GM12864 (cell line): ENCODE measurements around the gene SMOC2.

Source experiments
- DNase-seq: peaks from one replicate; pipeline ENCODE4 v3.0.0-alpha.2; 2011; ENCODE audit warnings: low read depth
- H3K4me3 ChIP-seq: 2 replicates; pipeline ENCODE4 v1.5.1; 2011; ENCODE audit warnings: mild to moderate bottlenecking, low read depth, low read length, control low read depth
- TF ChIP-seq, protein P1 (sequence below): IDR thresholded peaks from 2 replicates; pipeline ENCODE4 v1.5.1; 2011; ENCODE audit warnings: low read depth, mild to moderate bottlenecking, moderate library complexity, low read length, control low read depth, inconsistent platforms; ENCODE audit errors: missing control alignments

SMOC2 gene

GRCh38 chr6:168583821-168584220 is 142.8 kb downstream of the SMOC2 start:
- TF ChIP-seq, protein P1, sequence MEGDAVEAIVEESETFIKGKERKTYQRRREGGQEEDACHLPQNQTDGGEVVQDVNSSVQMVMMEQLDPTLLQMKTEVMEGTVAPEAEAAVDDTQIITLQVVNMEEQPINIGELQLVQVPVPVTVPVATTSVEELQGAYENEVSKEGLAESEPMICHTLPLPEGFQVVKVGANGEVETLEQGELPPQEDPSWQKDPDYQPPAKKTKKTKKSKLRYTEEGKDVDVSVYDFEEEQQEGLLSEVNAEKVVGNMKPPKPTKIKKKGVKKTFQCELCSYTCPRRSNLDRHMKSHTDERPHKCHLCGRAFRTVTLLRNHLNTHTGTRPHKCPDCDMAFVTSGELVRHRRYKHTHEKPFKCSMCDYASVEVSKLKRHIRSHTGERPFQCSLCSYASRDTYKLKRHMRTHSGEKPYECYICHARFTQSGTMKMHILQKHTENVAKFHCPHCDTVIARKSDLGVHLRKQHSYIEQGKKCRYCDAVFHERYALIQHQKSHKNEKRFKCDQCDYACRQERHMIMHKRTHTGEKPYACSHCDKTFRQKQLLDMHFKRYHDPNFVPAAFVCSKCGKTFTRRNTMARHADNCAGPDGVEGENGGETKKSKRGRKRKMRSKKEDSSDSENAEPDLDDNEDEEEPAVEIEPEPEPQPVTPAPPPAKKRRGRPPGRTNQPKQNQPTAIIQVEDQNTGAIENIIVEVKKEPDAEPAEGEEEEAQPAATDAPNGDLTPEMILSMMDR = no peak
- DNase-seq = no peak
- no peak overlapping the region for H3K4me3 ChIP-seq

DNA sequence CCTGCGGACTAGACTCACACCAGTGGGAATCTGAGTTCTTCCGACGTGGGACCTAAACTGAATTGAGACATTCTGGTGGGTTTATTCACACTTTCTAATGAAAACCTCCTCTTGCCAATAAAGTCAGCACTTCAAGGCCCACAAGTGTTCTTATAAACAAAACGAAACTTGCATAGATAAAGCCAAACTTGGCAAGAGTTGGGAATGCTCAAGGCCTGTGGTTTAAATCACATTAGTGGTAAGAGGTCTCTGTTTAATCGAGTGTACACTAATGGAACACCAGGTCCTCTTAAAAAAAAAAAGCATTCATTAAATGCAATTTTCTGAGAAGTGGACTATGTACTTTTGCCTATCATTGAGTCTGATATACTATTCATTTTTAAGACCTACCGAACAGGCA is 143.3 kb downstream of the SMOC2 start:
- DNase-seq = no peak
- H3K4me3 ChIP-seq = no peak overlapping the region
- TF ChIP-seq, protein P1 = no peak

- no peak for DNase-seq
- TF ChIP-seq, protein P1 = no peak
- H3K4me3 ChIP-seq = no peak overlapping the region
Measured at GRCh38 chr6:168584671-168585070, 143.7 kb downstream of the SMOC2 start.

- DNase-seq = no peak
- no peak overlapping the region for H3K4me3 ChIP-seq
- TF ChIP-seq, protein P1 = no peak
Measured at GRCh38 chr6:168585441-168585840, 144.5 kb downstream of the SMOC2 start.

DNA sequence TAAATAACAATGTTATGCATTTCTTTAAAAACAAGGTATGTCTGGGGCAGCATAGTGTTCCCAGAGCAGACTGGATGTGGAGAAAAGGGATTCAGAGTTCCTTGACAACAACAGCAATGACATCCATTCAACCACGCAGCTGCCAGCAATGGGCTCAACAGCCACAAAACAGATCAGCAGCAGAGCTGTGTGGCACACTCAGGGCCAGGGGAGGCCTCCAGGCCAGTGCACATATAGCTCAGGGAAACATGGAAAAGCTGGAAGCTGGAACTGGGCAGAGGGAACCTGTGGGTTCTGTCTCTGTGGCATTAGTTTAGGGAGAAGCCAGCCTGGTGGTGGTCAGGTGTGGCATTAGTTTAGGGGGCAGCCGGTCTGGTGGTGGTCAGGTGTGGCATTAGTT is 148.3 kb downstream of the SMOC2 start:
- no peak overlapping the region for H3K4me3 ChIP-seq
- TF ChIP-seq, protein P1 = no peak
- DNase-seq = no peak

GRCh38 chr6:168590406-168590805 is 149.4 kb downstream of the SMOC2 start:
- H3K4me3 ChIP-seq = no peak overlapping the region
- TF ChIP-seq, protein P1 = no peak
- no peak for DNase-seq

DNA sequence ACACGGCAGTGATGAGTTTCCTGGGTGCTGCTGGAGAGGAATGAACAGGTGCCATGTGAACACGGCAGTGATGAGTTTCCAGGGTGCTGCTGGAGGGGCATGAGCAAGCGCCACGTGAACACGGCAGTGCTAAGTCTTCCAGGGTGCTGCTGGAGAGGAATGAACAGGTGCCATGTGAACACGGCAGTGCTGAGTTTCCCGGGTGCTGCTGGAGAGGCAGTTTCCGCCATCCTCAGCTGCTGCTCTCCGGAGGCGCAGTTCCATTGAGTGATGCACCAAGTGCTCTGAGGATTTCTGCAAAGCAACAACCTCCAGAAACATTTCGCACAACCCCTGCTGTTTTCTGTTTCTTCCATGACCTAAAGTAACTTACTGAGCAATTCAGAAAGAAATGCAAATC is 155.4 kb downstream of the SMOC2 start:
- TF ChIP-seq, protein P1 = no peak
- DNase-seq = no peak

More for the DNA sequence above, 155.4 kb downstream of the SMOC2 start:
- H3K4me3 ChIP-seq = no peak overlapping the region
